Hepatocyte (in vitro differentiated cells): ENCODE data around the gene HTRA1. TPM values are rescaled to one million over a fixed set of nuclear protein-coding genes. Genes with fewer than 3 reads are reported as not detected.

Source experiments
- DNase-seq: peaks from one replicate; pipeline ENCODE4 v3.0.0-alpha.2; 2016; ENCODE audit warnings: low spot score
- H2AFZ ChIP-seq: fragments of 200-600 bp; sonication (generic); 2 replicates; pipeline ENCODE4 v1.6.0; 2016; ENCODE audit warnings: antibody characterized with exemption, mild to moderate bottlenecking
- H3K27ac ChIP-seq: fragments of 200-600 bp; sonication (generic); 2 replicates; pipeline ENCODE4 v1.5.1; 2016; ENCODE audit warnings: mild to moderate bottlenecking
- H3K27me3 ChIP-seq: fragments of 200-600 bp; sonication (generic); 2 replicates; pipeline ENCODE4 v1.6.1; 2016
- H3K36me3 ChIP-seq: fragments of 200-600 bp; sonication (generic); replicated peaks from 2 replicates; pipeline ENCODE4 v1.5.1; 2016; ENCODE audit warnings: low read depth; ENCODE audit not compliant: insufficient read depth
- H3K4me1 ChIP-seq: fragments of 200-600 bp; sonication (generic); 2 replicates; pipeline ENCODE4 v1.5.1; 2016; ENCODE audit warnings: mild to moderate bottlenecking, moderate library complexity; ENCODE audit not compliant: insufficient read depth
- H3K4me2 ChIP-seq: fragments of 200-600 bp; sonication (generic); 2 replicates; pipeline ENCODE4 v1.6.0; 2016
- H3K4me3 ChIP-seq: fragments of 200-600 bp; sonication (generic); 2 replicates; pipeline ENCODE4 v1.5.1; 2016; ENCODE audit warnings: mild to moderate bottlenecking
- H3K79me2 ChIP-seq: fragments of 200-600 bp; sonication (generic); 2 replicates; pipeline ENCODE4 v1.6.0; 2017; ENCODE audit warnings: mild to moderate bottlenecking
- H3K9me2 ChIP-seq: fragments of 200-600 bp; sonication (generic); replicated peaks from 2 replicates; pipeline ENCODE4 v1.6.0; 2017; ENCODE audit warnings: mild to moderate bottlenecking; ENCODE audit not compliant: insufficient read depth
- H3K9me3 ChIP-seq: fragments of 200-600 bp; sonication (generic); 2 replicates; pipeline ENCODE4 v1.5.1; 2016; ENCODE audit warnings: low read depth, mild to moderate bottlenecking
- H4K20me1 ChIP-seq: fragments of 200-600 bp; sonication (generic); 2 replicates; pipeline ENCODE4 v1.6.0; 2016; ENCODE audit warnings: mild to moderate bottlenecking; ENCODE audit not compliant: insufficient read depth, poor library complexity, severe bottlenecking
- CTCF ChIP-seq: fragments of 200-600 bp; sonication (generic); IDR thresholded peaks from 2 replicates; pipeline ENCODE4 v1.5.1; 2016; ENCODE audit warnings: antibody characterized with exemption, mild to moderate bottlenecking; ENCODE audit not compliant: poor library complexity
- EZH2 ChIP-seq: fragments of 200-600 bp; sonication (generic); IDR thresholded peaks from 2 replicates; pipeline ENCODE4 v1.6.1; 2016; ENCODE audit warnings: antibody characterized with exemption, mild to moderate bottlenecking, borderline replicate concordance
- EZH2phosphoT487 ChIP-seq: fragments of 200-600 bp; sonication (generic); IDR thresholded peaks from one replicate; pipeline ENCODE4 v1.6.1; 2018; ENCODE audit warnings: antibody characterized with exemption, mild to moderate bottlenecking, low read depth, moderate library complexity; ENCODE audit not compliant: unreplicated experiment, severe bottlenecking
- WGBS: methylation state at CpG from one replicate; pipeline ENCODE4 v1.1.6; 2016; ENCODE audit warnings: low lambda C conversion rate; ENCODE audit errors: missing lambda C conversion rate; 5-methylcytosine and 5-hydroxymethylcytosine counted together
- polyA plus RNA-seq: library from polyadenylated mRNA; unstranded; fragments of >200 nt; fragmentation: Nextera tagmentation; extraction: Ambion mirVana; gene quantifications from 2 replicates; pipeline ENCODE4 v1.2.1, GENCODE V29; 2016
- total RNA-seq: library from RNA; depleted of rRNA; stranded (reverse); fragments of >200 nt; gene quantifications from 2 replicates; pipeline ENCODE4 v1.2.3, GENCODE V29; 2014

Gene HTRA1
- total and polyA plus RNA-seq, 2 experiments from 2014 or later, result 91.9 to 160 TPM

DNA sequence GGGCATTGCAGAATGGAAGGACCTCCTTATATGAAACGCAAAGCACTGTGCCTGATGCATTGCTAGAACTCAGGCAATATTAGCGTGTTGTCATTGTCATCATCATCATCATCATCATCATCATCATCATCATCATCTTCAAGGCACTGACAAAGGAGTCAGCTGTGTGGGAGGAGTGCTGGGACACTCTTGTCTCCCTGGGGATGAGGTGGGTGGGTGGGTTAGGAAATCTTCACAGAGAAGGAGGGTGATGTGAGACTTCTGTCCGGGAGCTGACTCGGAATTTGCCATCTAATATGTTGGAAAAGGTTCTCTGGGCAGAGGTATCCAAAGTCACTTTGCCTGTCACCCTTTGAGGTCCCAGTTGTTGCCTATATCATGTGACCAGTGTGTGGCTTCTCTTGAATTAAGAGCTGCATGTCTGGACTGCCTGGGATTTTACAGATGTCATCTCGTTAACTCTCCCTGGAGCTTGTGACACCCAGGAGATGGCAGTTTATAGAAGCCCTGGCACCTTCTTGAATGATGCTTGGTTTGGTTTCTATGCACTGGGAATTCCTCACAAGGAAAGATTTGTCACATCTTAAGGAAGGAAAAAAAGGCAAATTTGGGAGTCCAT, 7.1 kb downstream of the HTRA1 start:
- peaks cover 20% of the 10 kb centered on the region for H3K27me3 ChIP-seq
- no peaks in the 10 kb centered on the region for H3K36me3 ChIP-seq
- no peaks in the 10 kb centered on the region for H3K9me3 ChIP-seq
- H3K79me2 ChIP-seq, result no peaks in the 10 kb centered on the region
- no peaks in the 10 kb centered on the region for H3K9me2 ChIP-seq
- H4K20me1 ChIP-seq, result no peaks in the 10 kb centered on the region
- H3K4me1 ChIP-seq, result no peaks in the 10 kb centered on the region
- TF ChIP-seq CTCF, result no peak
- no peak for TF ChIP-seq EZH2
- TF ChIP-seq EZH2phosphoT487, result no peak
- no peak overlapping the region for H3K4me2 ChIP-seq
- H2AFZ ChIP-seq, result no peak overlapping the region
- 95% methylated on average over 4 of the region's 5 CpGs for WGBS
- no peak for DNase-seq
- H3K4me3 ChIP-seq, result no peak overlapping the region
- H3K27ac ChIP-seq, result peak overlapping the region; percentile 37

DNA sequence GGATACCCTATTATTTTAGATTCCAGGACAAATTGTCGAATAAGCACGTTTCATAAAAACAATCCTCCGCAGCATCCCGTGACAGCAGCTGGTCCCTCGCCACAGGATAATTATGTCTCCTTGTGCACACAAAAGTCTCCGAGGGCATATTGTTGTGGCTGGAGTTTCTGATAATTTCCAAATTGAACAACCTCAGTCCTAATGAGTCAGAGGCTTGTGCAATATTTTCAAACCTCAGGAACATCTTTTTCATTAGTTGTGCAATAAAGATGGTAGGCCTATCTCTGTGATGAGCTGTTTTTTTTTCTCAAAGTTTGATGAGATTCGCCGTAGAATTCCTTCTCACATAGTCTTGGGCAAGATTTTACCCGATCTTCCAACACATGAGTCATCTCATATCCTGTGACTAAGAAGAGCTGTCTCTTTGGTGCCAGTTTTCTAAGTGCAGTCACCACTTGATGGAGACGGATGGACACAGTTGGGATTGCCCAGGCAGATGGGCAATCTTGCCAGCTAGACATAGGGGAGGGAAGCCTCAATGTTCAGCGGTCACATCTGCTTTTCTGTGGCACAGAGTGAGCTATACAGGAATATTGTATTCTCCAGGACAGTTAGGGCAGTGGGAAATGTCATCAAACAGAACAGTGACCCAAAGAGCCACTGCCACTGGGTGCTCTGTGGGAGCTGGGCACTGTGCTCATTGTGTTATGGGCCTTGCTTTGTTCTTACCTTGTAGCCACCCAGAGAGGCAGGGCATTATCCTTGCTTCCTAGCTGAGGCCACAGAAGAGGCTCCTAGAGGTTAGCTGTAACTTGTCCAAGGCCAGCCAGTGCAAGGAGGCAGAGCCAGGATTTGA, 7.8 kb downstream of the HTRA1 start:
- no peak overlapping the region for H3K4me2 ChIP-seq
- peak overlapping the region; percentile 64 for H3K27ac ChIP-seq
- TF ChIP-seq CTCF, result no peak
- no peak for TF ChIP-seq EZH2
- H3K36me3 ChIP-seq, result no peaks in the 10 kb centered on the region
- no peak overlapping the region for H3K4me3 ChIP-seq
- H3K9me3 ChIP-seq, result no peaks in the 10 kb centered on the region
- 75% methylated on average over 11 of the region's 11 CpGs for WGBS
- no peaks in the 10 kb centered on the region for H3K9me2 ChIP-seq
- DNase-seq, result peak; percentile 58
- H3K79me2 ChIP-seq, result no peaks in the 10 kb centered on the region
- peaks cover 13% of the 10 kb centered on the region for H3K27me3 ChIP-seq
- no peak overlapping the region for H2AFZ ChIP-seq
- no peaks in the 10 kb centered on the region for H4K20me1 ChIP-seq
- peaks cover 2% of the 10 kb centered on the region for H3K4me1 ChIP-seq

GRCh38 chr10:122469848-122470247, 8.5 kb downstream of the HTRA1 start:
- H2AFZ ChIP-seq, result no peak overlapping the region
- peaks cover 9% of the 10 kb centered on the region for H3K4me1 ChIP-seq
- DNase-seq, result no peak
- no peaks in the 10 kb centered on the region for H4K20me1 ChIP-seq
- TF ChIP-seq CTCF (no peak), EZH2 (no peak), EZH2phosphoT487 (no peak)
- H3K9me3 ChIP-seq, result no peaks in the 10 kb centered on the region
- H3K27me3 ChIP-seq, result peaks cover 6% of the 10 kb centered on the region
- 92% methylated on average over 4 of the region's 4 CpGs for WGBS
- H3K27ac ChIP-seq, result peak overlapping the region; percentile 64
- no peak overlapping the region for H3K4me3 ChIP-seq
- H3K79me2 ChIP-seq, result no peaks in the 10 kb centered on the region
- no peaks in the 10 kb centered on the region for H3K36me3 ChIP-seq
- no peaks in the 10 kb centered on the region for H3K9me2 ChIP-seq
- H3K4me2 ChIP-seq, result no peak overlapping the region
